ENCODE measurements around the gene ANKS1B. TPM values are rescaled to one million over a fixed set of nuclear protein-coding genes. Genes with fewer than 3 reads are reported as not detected.

ANKS1B gene
- total and polyA plus RNA-seq, 10 of the 15 experiments (the other 5 are each of a cell fraction or from before 2014, with no cell fraction given), result 0.16 to 1.3 (median 0.82) TPM; not detected in 7

GRCh38 chr12:99097171-99097570 lies 887.6 kb downstream of the ANKS1B start:
- SMC1A ChIA-PET (ENCODE audit: uncharacterized antibody, unreplicated experiment), result no interaction called here
- no peak overlapping the region for H3K4me3 ChIP-seq
- no peaks in the 10 kb centered on the region for H4K20me1 ChIP-seq (ENCODE audit: control insufficient read depth, insufficient read depth)
- no peaks in the 10 kb centered on the region for H3K79me2 ChIP-seq (ENCODE audit: control insufficient read depth, insufficient read depth, low read length)
- DNase-seq (ENCODE audit: low read depth, low spot score) (no peak), FAIRE-seq (no peak), ATAC-seq (no peak)
- CTCF ChIA-PET, result no interaction called here
- H3K27me3 ChIP-seq (replicated peaks in 1 of 2; ENCODE audit: control insufficient read depth in 2 of 2, insufficient read depth in 2 of 2, low read length in 1 of 2), result no peaks in the 10 kb centered on the region
- no peak overlapping the region for H3K4me2 ChIP-seq (ENCODE audit: control insufficient read depth, insufficient read depth)
- no peak overlapping the region for H3K9ac ChIP-seq (ENCODE audit: control insufficient read depth, insufficient read depth, low read length)
- H2AFZ ChIP-seq (ENCODE audit: control insufficient read depth, low read depth, low read length), result no peak overlapping the region
- H3K27ac ChIP-seq (ENCODE audit: control insufficient read depth, insufficient read depth), result no peak overlapping the region
- in situ Hi-C loops (cut with MboI) (no loop called here), intact Hi-C loops (cut with micrococcal nuclease; ENCODE audit: unreplicated experiment) (no loop called here)
- H3K9me3 ChIP-seq (replicated peaks; ENCODE audit: control insufficient read depth, insufficient read depth, low read length), result no peaks in the 10 kb centered on the region
- TF ChIP-seq ZBTB40 (IDR thresholded peaks at IDR 0.05; ENCODE audit: borderline replicate concordance), result no peak
- TF ChIP-seq EED (IDR thresholded peaks at IDR 0.05; ENCODE audit: low read depth), result no peak
- no peak for TF ChIP-seq RUNX3 (IDR thresholded peaks at IDR 0.05; ENCODE audit: low read length)
- no peak for TF ChIP-seq RELA (IDR thresholded peaks at IDR 0.05; ENCODE audit: borderline replicate concordance, partially characterized antibody)
- TF ChIP-seq POLR2AphosphoS5 (IDR thresholded peaks at IDR 0.05; ENCODE audit: low read length), result no peak
- TF ChIP-seq SREBF1 (IDR thresholded peaks at IDR 0.05; ENCODE audit: low read length), result no peak
- TF ChIP-seq NBN (IDR thresholded peaks at IDR 0.05), result no peak
- TF ChIP-seq REST (IDR thresholded peaks at IDR 0.05; ENCODE audit: low read depth, low read length), result no peak
- no peak for TF ChIP-seq RAD51 (IDR thresholded peaks at IDR 0.05)
- no peak for TF ChIP-seq KAT2A (conservative IDR thresholded peaks at IDR 0.05; ENCODE audit: control insufficient read depth, low read depth, low read length)
- TF ChIP-seq PML (IDR thresholded peaks at IDR 0.05; ENCODE audit: low read length), result no peak
- TF ChIP-seq SUPT20H (IDR thresholded peaks at IDR 0.05; ENCODE audit: borderline replicate concordance, control insufficient read depth, low read depth, low read length), result no peak
- TF ChIP-seq ATF3 (IDR thresholded peaks at IDR 0.05; ENCODE audit: borderline replicate concordance, extremely low read depth, low read depth, low read length), result no peak
- TF ChIP-seq GATAD2B (conservative IDR thresholded peaks at IDR 0.05; ENCODE audit: low read depth), result no peak
- no peak for TF ChIP-seq POU2F2 (IDR thresholded peaks at IDR 0.05; ENCODE audit: borderline replicate concordance, low read depth, low read length)
- BruUV-seq (replicated peaks), result no TSS peak
- H3K36me3 ChIP-seq (ENCODE audit: control insufficient read depth in 2 of 2, insufficient read depth in 2 of 2, low read length in 1 of 2), result no peaks in the 10 kb centered on the region
- WGBS (ENCODE audit: insufficient coverage, insufficient replicate concordance, low lambda C conversion rate, missing lambda C conversion rate), result 42% methylated on average over 2 of the region's 2 CpGs
- POLR2A ChIA-PET, result no interaction called here
- RAD21 ChIA-PET (ENCODE audit: unreplicated experiment), result no interaction called here
- no peaks in the 10 kb centered on the region for H3K4me1 ChIP-seq (ENCODE audit: control insufficient read depth, insufficient read depth, low read length)
